GM12872 (cell line): ENCODE data around the gene INSYN2A.

Experiments used
- TF ChIP-seq, protein P1 (sequence below): IDR thresholded peaks from 3 replicates; pipeline ENCODE4 v1.5.1; 2011; ENCODE audit warnings: low read depth, mild to moderate bottlenecking, low read length, moderate library complexity; ENCODE audit not compliant: insufficient read depth

INSYN2A gene

DNA sequence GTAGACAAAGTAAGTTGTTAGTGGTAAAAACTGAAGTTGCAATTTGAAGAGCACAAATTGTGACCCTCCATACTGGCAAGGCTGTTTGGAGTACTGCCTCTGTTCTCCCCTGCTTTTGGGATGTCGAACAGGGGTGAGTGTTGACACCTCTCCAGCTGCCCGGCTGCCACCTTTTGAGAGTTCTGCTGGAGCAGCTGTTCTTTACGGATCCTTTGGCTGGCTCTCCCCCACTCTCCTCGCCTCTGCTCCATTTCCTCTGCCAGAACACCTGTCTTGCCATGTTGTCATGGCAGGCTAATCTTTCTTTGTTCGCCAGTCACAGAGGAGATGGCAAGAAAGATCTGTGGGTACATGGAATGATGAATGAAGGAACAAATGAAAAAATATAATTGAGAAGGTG is 34.9 kb downstream of the INSYN2A start:
- TF ChIP-seq, protein P1, sequence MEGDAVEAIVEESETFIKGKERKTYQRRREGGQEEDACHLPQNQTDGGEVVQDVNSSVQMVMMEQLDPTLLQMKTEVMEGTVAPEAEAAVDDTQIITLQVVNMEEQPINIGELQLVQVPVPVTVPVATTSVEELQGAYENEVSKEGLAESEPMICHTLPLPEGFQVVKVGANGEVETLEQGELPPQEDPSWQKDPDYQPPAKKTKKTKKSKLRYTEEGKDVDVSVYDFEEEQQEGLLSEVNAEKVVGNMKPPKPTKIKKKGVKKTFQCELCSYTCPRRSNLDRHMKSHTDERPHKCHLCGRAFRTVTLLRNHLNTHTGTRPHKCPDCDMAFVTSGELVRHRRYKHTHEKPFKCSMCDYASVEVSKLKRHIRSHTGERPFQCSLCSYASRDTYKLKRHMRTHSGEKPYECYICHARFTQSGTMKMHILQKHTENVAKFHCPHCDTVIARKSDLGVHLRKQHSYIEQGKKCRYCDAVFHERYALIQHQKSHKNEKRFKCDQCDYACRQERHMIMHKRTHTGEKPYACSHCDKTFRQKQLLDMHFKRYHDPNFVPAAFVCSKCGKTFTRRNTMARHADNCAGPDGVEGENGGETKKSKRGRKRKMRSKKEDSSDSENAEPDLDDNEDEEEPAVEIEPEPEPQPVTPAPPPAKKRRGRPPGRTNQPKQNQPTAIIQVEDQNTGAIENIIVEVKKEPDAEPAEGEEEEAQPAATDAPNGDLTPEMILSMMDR: no peak

DNA sequence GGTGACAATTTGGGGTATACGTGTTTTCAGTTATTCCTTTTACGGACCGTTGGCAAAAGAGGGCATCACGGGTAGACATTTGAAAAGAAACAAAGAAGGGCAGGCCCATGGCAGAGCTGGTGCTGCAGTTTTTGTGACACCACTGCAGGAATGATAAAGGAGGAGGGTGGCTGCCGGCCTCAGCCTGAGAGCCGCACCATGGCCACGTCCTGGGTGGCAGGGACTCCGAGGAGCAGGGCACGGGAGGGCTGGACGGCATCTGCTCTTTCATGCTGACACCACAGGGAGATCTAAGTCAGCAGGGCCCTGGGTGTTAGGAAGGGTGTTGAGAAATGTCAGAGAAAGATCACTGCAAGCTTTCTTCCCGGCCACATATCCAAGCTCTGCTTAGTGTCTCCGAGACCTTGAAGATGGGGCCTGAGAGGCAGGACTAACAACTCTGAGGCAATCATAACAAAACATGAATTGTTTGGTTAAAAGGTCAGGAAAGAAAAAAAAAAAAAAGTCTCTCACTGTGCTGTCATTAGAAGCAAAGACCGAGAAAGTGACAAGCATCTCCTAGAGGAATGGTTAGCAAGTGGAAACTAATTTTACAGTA is 36.6 kb downstream of the INSYN2A start:
- TF ChIP-seq, protein P1: no peak

DNA sequence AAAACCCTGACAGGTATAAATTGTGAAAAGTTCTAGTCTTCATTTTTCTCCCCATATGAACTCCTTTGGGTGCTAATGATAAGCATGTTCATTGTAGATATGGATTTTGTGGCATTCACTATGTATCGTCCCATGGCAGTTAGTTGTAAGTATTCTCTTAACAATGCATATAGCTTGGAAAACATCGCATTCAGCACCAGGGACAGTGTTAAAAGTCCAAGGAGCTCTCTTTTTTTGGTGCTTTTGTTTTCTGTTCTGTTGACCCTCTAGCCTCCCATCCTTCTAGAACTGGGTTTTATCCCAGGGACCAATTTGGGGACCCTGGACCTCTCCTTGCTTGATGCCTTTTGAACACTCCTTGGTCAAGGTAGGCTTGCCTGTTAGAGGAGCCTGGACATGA is 37.7 kb downstream of the INSYN2A start:
- TF ChIP-seq, protein P1: no peak

DNA sequence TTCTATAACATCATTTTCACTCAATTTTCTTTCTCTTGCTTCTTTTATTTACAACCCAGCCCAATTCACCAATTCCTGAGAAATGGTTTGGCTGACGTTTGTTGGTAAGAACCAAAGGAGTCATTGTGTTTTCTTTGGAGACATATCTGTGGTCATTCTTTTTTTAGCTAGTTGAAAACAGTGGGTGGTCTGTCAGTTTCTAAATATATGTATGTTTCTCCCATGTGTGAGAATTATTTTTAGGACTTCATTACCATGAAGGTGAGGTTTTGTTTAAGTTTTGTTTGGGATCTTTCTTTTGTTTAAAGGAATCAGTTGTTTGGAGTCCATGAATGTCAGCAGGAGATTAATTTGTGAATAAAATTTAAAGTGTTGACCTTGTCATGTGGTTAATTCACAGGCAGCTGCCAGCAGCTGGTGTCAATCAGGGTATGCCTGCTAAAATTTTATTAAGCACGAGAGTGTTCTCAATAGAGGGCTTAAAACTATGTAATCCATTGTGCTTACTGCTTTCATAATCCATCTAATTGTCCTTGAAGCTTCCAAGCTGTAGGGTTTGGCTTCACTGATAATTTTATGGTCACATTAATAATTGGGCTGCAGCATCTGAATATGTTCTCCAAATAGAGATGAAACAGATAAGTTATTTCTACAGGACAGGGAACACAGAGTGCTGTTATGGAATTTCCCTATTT is 38.7 kb downstream of the INSYN2A start:
- TF ChIP-seq, protein P1: no peak

DNA sequence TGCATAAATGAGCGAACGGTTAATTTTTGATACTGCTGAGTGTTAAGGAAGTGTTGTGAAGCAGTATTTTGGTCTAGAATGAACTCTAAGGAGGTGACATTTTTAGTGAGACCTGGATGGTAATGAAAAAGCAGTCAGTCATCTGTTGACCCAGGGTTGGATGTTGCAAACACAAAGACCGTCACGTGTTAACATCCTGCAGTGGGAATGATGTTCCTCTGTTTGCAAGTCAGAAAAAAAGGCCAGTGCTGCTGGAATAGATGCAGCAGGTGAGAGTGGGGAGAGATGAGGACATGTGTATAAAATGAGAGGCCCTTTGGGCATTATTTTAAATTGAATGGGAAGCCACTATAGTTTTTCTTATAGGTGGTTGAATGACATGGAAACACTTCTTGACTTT is 39.3 kb downstream of the INSYN2A start:
- TF ChIP-seq, protein P1: no peak

DNA sequence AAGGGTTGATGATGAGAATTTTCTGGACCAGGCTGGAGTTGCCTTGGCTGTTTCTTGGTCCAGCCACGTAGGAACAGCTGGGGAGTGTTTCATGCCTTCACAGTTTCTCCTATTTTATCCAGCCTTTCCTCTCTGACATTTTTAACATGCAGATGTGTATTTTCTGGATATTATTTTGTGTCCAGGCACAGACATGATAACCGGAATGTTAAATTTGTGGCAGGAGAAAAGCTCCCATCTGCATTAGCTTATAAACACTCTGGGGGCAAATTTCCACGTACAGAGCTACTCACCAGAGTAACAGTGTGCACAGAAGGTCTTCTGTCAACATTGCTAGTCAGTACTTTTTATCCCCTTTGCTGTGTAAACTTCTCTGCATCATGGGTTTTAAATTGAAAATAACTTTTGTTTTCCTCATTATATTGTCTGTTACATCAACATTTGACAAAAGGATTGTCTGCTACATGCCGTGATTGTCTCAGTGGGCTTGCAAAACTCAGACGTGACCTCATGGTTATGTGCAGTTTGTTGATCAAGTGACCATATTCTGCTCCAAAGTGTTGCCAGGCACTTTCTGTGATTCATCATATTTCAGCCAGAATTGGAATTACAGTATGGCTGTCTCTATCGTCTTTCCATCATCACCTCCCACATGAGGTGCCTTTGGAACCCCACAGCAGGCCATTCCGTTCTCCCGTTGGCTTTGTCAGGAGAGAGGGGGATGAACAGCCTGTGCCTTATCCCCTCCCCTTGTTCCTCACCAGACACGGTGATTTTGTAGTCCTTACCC is 41.4 kb downstream of the INSYN2A start:
- TF ChIP-seq, protein P1: no peak

DNA sequence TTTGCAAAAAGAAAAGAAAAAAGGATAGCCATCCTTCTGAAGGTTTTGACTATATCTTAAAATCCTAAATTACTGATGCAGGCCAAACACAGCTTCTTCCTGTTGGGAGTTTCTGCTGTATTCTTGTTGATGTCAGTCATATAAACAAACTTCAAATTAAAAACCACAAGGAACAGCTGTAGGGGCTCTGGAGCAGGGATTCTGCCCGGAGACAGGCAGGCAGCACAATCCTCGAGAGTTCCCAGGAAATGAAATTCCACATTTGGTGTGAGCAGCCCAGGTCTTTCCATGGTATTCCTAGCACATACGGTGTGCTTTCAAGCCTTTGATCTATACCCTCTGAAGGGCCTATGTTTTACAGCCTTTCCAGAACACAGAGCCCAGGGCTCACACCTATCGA is 43.2 kb downstream of the INSYN2A start:
- TF ChIP-seq, protein P1: no peak
